NB4 (cell line): ENCODE results near the gene AGFG2.

Experiments used
- CTCF ChIP-seq: IDR thresholded peaks from one replicate; pipeline ENCODE4 v1.5.1; 2012; ENCODE audit warnings: low read depth, low read length
- MYC ChIP-seq: IDR thresholded peaks from 2 replicates; pipeline ENCODE4 v1.6.1; 2011; ENCODE audit warnings: low read depth, low read length
- POLR2A ChIP-seq: IDR thresholded peaks from 2 replicates; pipeline ENCODE4 v1.6.1; 2011; ENCODE audit warnings: mild to moderate bottlenecking; ENCODE audit not compliant: insufficient read length; ENCODE audit errors: extremely low read depth
- TF ChIP-seq, protein P1 (sequence below): IDR thresholded peaks from 2 replicates; pipeline ENCODE4 v1.6.1; 2011; ENCODE audit warnings: low read depth, low read length

GRCh38 chr7:100584054-100584682 lies 45.2 kb downstream of the AGFG2 start:
- no peak for TF ChIP-seq CTCF
- TF ChIP-seq POLR2A: no peak
- TF ChIP-seq, protein P1, sequence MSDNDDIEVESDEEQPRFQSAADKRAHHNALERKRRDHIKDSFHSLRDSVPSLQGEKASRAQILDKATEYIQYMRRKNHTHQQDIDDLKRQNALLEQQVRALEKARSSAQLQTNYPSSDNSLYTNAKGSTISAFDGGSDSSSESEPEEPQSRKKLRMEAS: no peak
- no peak for TF ChIP-seq MYC
